GM19397 (cell line): ENCODE measurements around the gene ARHGAP6.

Experiments used
- ATAC-seq: cut with Tn5 transposase; IDR thresholded peaks from one replicate; pipeline ENCODE4 v1.9.1; 2021; ENCODE audit warnings: mild to moderate bottlenecking, moderate library complexity; ENCODE audit not compliant: unreplicated experiment

The ARHGAP6 gene

GRCh38 chrX:11464380-11464779 is 201.3 kb downstream of the ARHGAP6 start:
- ATAC-seq = no peak

- ATAC-seq = no peak
These were observed 203.1 kb downstream of the ARHGAP6 start for GRCh38 chrX:11462648-11463047.

GRCh38 chrX:11462136-11462535 is 203.6 kb downstream of the ARHGAP6 start:
- no peak for ATAC-seq

GRCh38 chrX:11461201-11462001 is 204.3 kb downstream of the ARHGAP6 start:
- ATAC-seq = no peak

GRCh38 chrX:11460347-11460746 is 205.4 kb downstream of the ARHGAP6 start:
- ATAC-seq = no peak

- ATAC-seq = no peak
These were observed 207.6 kb downstream of the ARHGAP6 start for GRCh38 chrX:11458170-11458569.

GRCh38 chrX:11451151-11451550 is 214.6 kb downstream of the ARHGAP6 start:
- no peak for ATAC-seq

- no peak for ATAC-seq
These were observed 215.4 kb downstream of the ARHGAP6 start for GRCh38 chrX:11450354-11450753.

GRCh38 chrX:11449613-11450012 is 216.1 kb downstream of the ARHGAP6 start:
- no peak for ATAC-seq

GRCh38 chrX:11447418-11447817 is 218.3 kb downstream of the ARHGAP6 start:
- ATAC-seq = no peak

- ATAC-seq = no peak
These were observed 218.8 kb downstream of the ARHGAP6 start for GRCh38 chrX:11446949-11447348.

GRCh38 chrX:11446336-11446735 is 219.4 kb downstream of the ARHGAP6 start:
- ATAC-seq = no peak

GRCh38 chrX:11445540-11445939 is 220.2 kb downstream of the ARHGAP6 start:
- no peak for ATAC-seq

- no peak for ATAC-seq
These were observed 221.7 kb downstream of the ARHGAP6 start for GRCh38 chrX:11444052-11444451.

- ATAC-seq = no peak
These were observed 225.9 kb downstream of the ARHGAP6 start for GRCh38 chrX:11439846-11440245.

- ATAC-seq = no peak
These were observed 227.0 kb downstream of the ARHGAP6 start for GRCh38 chrX:11438767-11439166.

GRCh38 chrX:11438380-11438723 is 227.4 kb downstream of the ARHGAP6 start:
- ATAC-seq = no peak

GRCh38 chrX:11437642-11438379 is 227.9 kb downstream of the ARHGAP6 start:
- no peak for ATAC-seq

GRCh38 chrX:11435568-11435967 is 230.2 kb downstream of the ARHGAP6 start:
- no peak for ATAC-seq

GRCh38 chrX:11434607-11435006 is 231.1 kb downstream of the ARHGAP6 start:
- no peak for ATAC-seq

- no peak for ATAC-seq
These were observed 233.9 kb downstream of the ARHGAP6 start for GRCh38 chrX:11431786-11432185.

- ATAC-seq = no peak
These were observed 235.4 kb downstream of the ARHGAP6 start for GRCh38 chrX:11430271-11430670.
